Measurements from ENCODE around the gene CCDC174. TPM values are rescaled to one million over a fixed set of nuclear protein-coding genes. Genes with fewer than 3 reads are reported as not detected.

Gene CCDC174
- total and polyA plus RNA-seq, 3 donors from 2014 or later, result 19.1 to 38.0 (median 25.3) TPM

- TF ChIP-seq POLR2A (IDR thresholded peaks at IDR 0.05) (no peak), CTCF (IDR thresholded peaks at IDR 0.05) (no peak)
- H3K4me3 ChIP-seq, result no peak overlapping the region
- H3K36me3 ChIP-seq (ENCODE audit: low read depth, missing control alignments), result no peaks in the 10 kb centered on the region
- no peak overlapping the region for H3K27ac ChIP-seq
- no peaks in the 10 kb centered on the region for H3K4me1 ChIP-seq
- intact Hi-C loops (cut with DNase I; ENCODE audit: low total_unique reads), result no loop called here
- H3K9me3 ChIP-seq, result no peaks in the 10 kb centered on the region
- no peaks in the 10 kb centered on the region for H3K27me3 ChIP-seq
- no peak for DNase-seq
These were observed 41.6 kb upstream of the CCDC174 start for GRCh38 chr3:14609941-14610340.

GRCh38 chr3:14614189-14614588 is 37.4 kb upstream of the CCDC174 start:
- no peak overlapping the region for H3K4me3 ChIP-seq
- no peaks in the 10 kb centered on the region for H3K4me1 ChIP-seq
- no peaks in the 10 kb centered on the region for H3K36me3 ChIP-seq (ENCODE audit: low read depth, missing control alignments)
- H3K27me3 ChIP-seq, result no peaks in the 10 kb centered on the region
- DNase-seq, result no peak
- H3K27ac ChIP-seq, result no peak overlapping the region
- H3K9me3 ChIP-seq, result no peaks in the 10 kb centered on the region
- intact Hi-C loops (cut with DNase I; ENCODE audit: low total_unique reads), result no loop called here
- no peak for TF ChIP-seq CTCF (IDR thresholded peaks at IDR 0.05)
- TF ChIP-seq POLR2A (IDR thresholded peaks at IDR 0.05), result no peak
- WGBS, 2 donors, result 83 to 89% methylated on average over 1 of the region's 1 CpG

GRCh38 chr3:14614862-14615261 is 36.7 kb upstream of the CCDC174 start:
- TF ChIP-seq POLR2A (IDR thresholded peaks at IDR 0.05) (no peak), CTCF (IDR thresholded peaks at IDR 0.05) (no peak)
- intact Hi-C loops (cut with DNase I; ENCODE audit: low total_unique reads), result no loop called here
- no peaks in the 10 kb centered on the region for H3K27me3 ChIP-seq

GRCh38 chr3:14616606-14617507 is 34.7 kb upstream of the CCDC174 start:
- Histone ChIP-seq H3K4me1 (no peaks in the 10 kb centered on the region), H3K4me3 (no peak overlapping the region), H3K27ac (no peak overlapping the region), H3K36me3 (ENCODE audit: low read depth, missing control alignments) (no peaks in the 10 kb centered on the region), H3K27me3 (no peaks in the 10 kb centered on the region), H3K9me3 (no peaks in the 10 kb centered on the region)
- 83 to 89% methylated on average over 10 of the region's 10 CpGs for WGBS, 2 donors
- DNase-seq, result no peak
- intact Hi-C loops (cut with DNase I; ENCODE audit: low total_unique reads), result no loop called here
- TF ChIP-seq POLR2A (IDR thresholded peaks at IDR 0.05) (no peak), CTCF (IDR thresholded peaks at IDR 0.05) (no peak)

More at GRCh38 chr3:14614862-14615261, 36.7 kb upstream of the CCDC174 start:
- H3K27ac ChIP-seq, result no peak overlapping the region
- no peaks in the 10 kb centered on the region for H3K4me1 ChIP-seq
- no peaks in the 10 kb centered on the region for H3K9me3 ChIP-seq
- H3K4me3 ChIP-seq, result no peak overlapping the region
- no peak for DNase-seq
- no peaks in the 10 kb centered on the region for H3K36me3 ChIP-seq (ENCODE audit: low read depth, missing control alignments)

Data from testis (tissue), 3 donors.